SU-DHL-6 (cell line): ENCODE data around the gene CAMK2D.

Source experiments
- H2AFZ ChIP-seq: fragments of 200-600 bp; sonication (generic); 2 replicates; pipeline ENCODE4 v1.6.1; 2014; ENCODE audit warnings: low read depth, mild to moderate bottlenecking, moderate library complexity, mixed read lengths, antibody characterized with exemption, low read length; ENCODE audit not compliant: severe bottlenecking
- H3F3A ChIP-seq: fragments of 200-600 bp; shearing (Covaris generic); 2 replicates; pipeline ENCODE4 v1.6.0; 2016; ENCODE audit warnings: antibody characterized with exemption, mild to moderate bottlenecking; ENCODE audit not compliant: insufficient read depth
- H3K27ac ChIP-seq: fragments of 200-600 bp; sonication (generic); 2 replicates; pipeline ENCODE4 v1.5.1; 2016; ENCODE audit warnings: low read depth, mild to moderate bottlenecking, low read length, moderate library complexity, mixed read lengths
- H3K27me3 ChIP-seq: fragments of 200-600 bp; sonication (generic), shearing (Covaris generic); 2 replicates; pipeline ENCODE4 v1.6.0; 2014; ENCODE audit warnings: mild to moderate bottlenecking, low read length
- H3K36me3 ChIP-seq: fragments of 200-600 bp; sonication (generic); 2 replicates; pipeline ENCODE4 v1.6.1; 2014; ENCODE audit warnings: mild to moderate bottlenecking, low read length, mixed read lengths
- H3K4me2 ChIP-seq: fragments of 300-600, 200-600 bp; shearing (Covaris generic), sonication (generic); 2 replicates; pipeline ENCODE4 v1.6.0; 2014; ENCODE audit warnings: low read length, low read depth, mild to moderate bottlenecking; ENCODE audit not compliant: poor library complexity, severe bottlenecking
- H3K4me3 ChIP-seq: fragments of 200-600 bp; sonication (generic); 2 replicates; pipeline ENCODE4 v1.5.1; 2014; ENCODE audit warnings: antibody characterized with exemption, low read length, mild to moderate bottlenecking, mixed read lengths; ENCODE audit not compliant: insufficient read depth, poor library complexity, severe bottlenecking
- H3K79me2 ChIP-seq: fragments of 200-600 bp; sonication (generic); 2 replicates; pipeline ENCODE4 v1.6.1; 2014; ENCODE audit warnings: mild to moderate bottlenecking, low read length, moderate library complexity; ENCODE audit not compliant: insufficient read depth
- H3K9ac ChIP-seq: fragments of 200-600 bp; sonication (generic); 2 replicates; pipeline ENCODE4 v1.7.0; 2014; ENCODE audit warnings: mild to moderate bottlenecking, low read length
- H3K9me2 ChIP-seq: fragments of 200-600 bp; sonication (generic); replicated peaks from 2 replicates; pipeline ENCODE4 v1.6.1; 2014; ENCODE audit warnings: low read length; ENCODE audit not compliant: insufficient read depth
- H3K9me3 ChIP-seq: fragments of 200-600 bp; sonication (generic); 2 replicates; pipeline ENCODE4 v1.6.1; 2014; ENCODE audit warnings: low read length, mixed read lengths; ENCODE audit not compliant: insufficient read depth
- H4K20me1 ChIP-seq: fragments of 200-600 bp; sonication (generic); 2 replicates; pipeline ENCODE4 v1.6.1; 2014; ENCODE audit warnings: low read depth, mild to moderate bottlenecking, antibody characterized with exemption, low read length, moderate library complexity, mixed read lengths
- CTCF ChIP-seq: fragments of 200-600 bp; sonication (generic); IDR thresholded peaks from one replicate; pipeline ENCODE4 v1.5.1; 2017; ENCODE audit warnings: antibody characterized with exemption, mild to moderate bottlenecking, low read length, moderate library complexity; ENCODE audit not compliant: insufficient read depth, poor library complexity, severe bottlenecking
- EZH2phosphoT487 ChIP-seq: fragments of 200-600 bp; sonication (generic), shearing (Covaris generic); conservative IDR thresholded peaks from 2 replicates; pipeline ENCODE4 v1.6.1; 2018; ENCODE audit warnings: mild to moderate bottlenecking, antibody characterized with exemption, low read length, moderate library complexity, mixed read lengths

The CAMK2D gene

DNA sequence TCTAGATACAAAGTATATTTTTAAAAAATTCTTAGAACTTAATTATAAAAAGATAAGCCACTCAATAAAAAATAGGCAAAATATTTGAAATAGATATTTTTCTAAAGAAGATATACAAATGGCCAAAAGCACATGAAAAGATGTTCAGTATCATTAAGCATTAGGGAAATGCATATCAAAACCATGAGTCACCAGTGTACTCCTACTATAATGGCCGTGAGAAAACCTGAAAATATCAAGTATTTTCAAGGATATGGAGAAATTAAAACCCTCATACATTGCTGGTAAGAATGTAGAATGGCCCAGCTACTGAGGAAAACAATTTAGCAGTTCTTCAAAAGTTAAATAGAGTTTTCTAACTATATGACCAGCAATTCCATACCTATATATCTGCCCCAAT lies 337.9 kb downstream of the CAMK2D start:
- Histone ChIP-seq H4K20me1 (no peaks in the 10 kb centered on the region), H3K27ac (no peak overlapping the region), H3K36me3 (no peaks in the 10 kb centered on the region), H3K9me2 (no peaks in the 10 kb centered on the region), H2AFZ (no peak overlapping the region), H3K27me3 (no peaks in the 10 kb centered on the region), H3K9me3 (no peaks in the 10 kb centered on the region), H3F3A (no peaks in the 10 kb centered on the region), H3K4me3 (no peak overlapping the region), H3K9ac (no peak overlapping the region), H3K79me2 (no peaks in the 10 kb centered on the region), H3K4me2 (no peak overlapping the region)
- no peak for TF ChIP-seq CTCF
- TF ChIP-seq EZH2phosphoT487 = no peak

DNA sequence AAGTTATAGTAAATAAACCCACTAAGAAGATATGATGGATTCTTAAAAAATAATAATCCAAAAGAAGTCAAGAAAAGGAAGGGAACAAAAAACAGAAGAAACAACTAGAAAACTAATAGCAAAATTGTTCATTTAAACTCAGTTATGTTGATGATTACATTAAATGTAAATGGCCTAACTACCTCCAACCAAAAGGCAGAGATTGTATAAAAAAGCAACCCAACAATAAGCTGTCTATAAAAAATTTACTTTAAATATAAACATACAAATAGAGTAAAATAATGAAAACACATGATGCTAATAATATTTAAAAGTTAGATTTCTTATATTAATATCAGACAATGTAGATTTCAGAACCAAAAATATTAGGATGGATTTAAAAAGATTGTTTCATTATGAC lies 340.6 kb downstream of the CAMK2D start:
- Histone ChIP-seq H2AFZ (no peak overlapping the region), H3K27ac (no peak overlapping the region), H4K20me1 (no peaks in the 10 kb centered on the region), H3K4me2 (no peak overlapping the region), H3K4me3 (no peak overlapping the region), H3K79me2 (no peaks in the 10 kb centered on the region), H3K9me2 (no peaks in the 10 kb centered on the region), H3K9me3 (no peaks in the 10 kb centered on the region), H3F3A (no peaks in the 10 kb centered on the region), H3K36me3 (no peaks in the 10 kb centered on the region), H3K9ac (no peak overlapping the region), H3K27me3 (no peaks in the 10 kb centered on the region)
- TF ChIP-seq EZH2phosphoT487 (no peak), CTCF (no peak)

GRCh38 chr4:113419631-113420030 lies 341.9 kb downstream of the CAMK2D start:
- no peak for TF ChIP-seq EZH2phosphoT487
- no peak for TF ChIP-seq CTCF
- Histone ChIP-seq H3K4me2 (no peak overlapping the region), H3K36me3 (no peaks in the 10 kb centered on the region), H3F3A (no peaks in the 10 kb centered on the region), H4K20me1 (no peaks in the 10 kb centered on the region), H3K4me3 (no peak overlapping the region), H3K9ac (no peak overlapping the region), H2AFZ (no peak overlapping the region), H3K27me3 (no peaks in the 10 kb centered on the region), H3K9me2 (no peaks in the 10 kb centered on the region), H3K9me3 (no peaks in the 10 kb centered on the region), H3K79me2 (no peaks in the 10 kb centered on the region), H3K27ac (no peak overlapping the region)

- no peak for TF ChIP-seq CTCF
- TF ChIP-seq EZH2phosphoT487 = no peak
These were observed 350.0 kb downstream of the CAMK2D start for GRCh38 chr4:113411496-113411938.

More at GRCh38 chr4:113411496-113411938, 350.0 kb downstream of the CAMK2D start:
- no peaks in the 10 kb centered on the region for H3K36me3 ChIP-seq
- no peak overlapping the region for H2AFZ ChIP-seq
- H3K4me2 ChIP-seq = no peak overlapping the region
- H3K9ac ChIP-seq = no peak overlapping the region
- H3K79me2 ChIP-seq = no peaks in the 10 kb centered on the region
- no peaks in the 10 kb centered on the region for H4K20me1 ChIP-seq
- no peak overlapping the region for H3K27ac ChIP-seq
- no peaks in the 10 kb centered on the region for H3K9me3 ChIP-seq
- no peak overlapping the region for H3K4me3 ChIP-seq
- H3K9me2 ChIP-seq = no peaks in the 10 kb centered on the region
- H3K27me3 ChIP-seq = no peaks in the 10 kb centered on the region
- no peaks in the 10 kb centered on the region for H3F3A ChIP-seq
